IMR-90 (cell line): ENCODE results near the gene PHAF1. TPM values are rescaled to one million over a fixed set of nuclear protein-coding genes. Genes with fewer than 3 reads are reported as not detected.
A peak's percentile ranks its signal among the peaks of the same experiment; 100 is the strongest.

ENCODE experiments used
- ATAC-seq: fragments of 200-7000 bp; cut with Tn5 transposase; 2 replicates; pipeline ENCODE4 v1.9.1; 2020; ENCODE audit warnings: low read depth, mild to moderate bottlenecking, moderate library complexity
- BruUV-seq: library from RNA; stranded (reverse); fragments of 400-500 nt; replicated peaks from 2 replicates; lab custom pipeline; 2021; lab: Mats Ljungman, UMichigan
- CTCF ChIA-PET: fragments of 300-600 bp; formaldehyde crosslinking; extraction: SDS; loops from one replicate; lab custom pipeline; 2021; ENCODE audit warnings: antibody characterized with exemption; lab: Yijun Ruan, JAX
- POLR2A ChIA-PET: fragments of 300-600 bp; sonication (Branson Sonifier 250); formaldehyde crosslinking; loops from one replicate; lab custom pipeline; 2022; ENCODE audit warnings: antibody characterized with exemption; ENCODE audit not compliant: unreplicated experiment; lab: Charles Lee
- DNase-seq: peaks from one replicate; pipeline ENCODE4 v3.0.0; 2013
- H2AFZ ChIP-seq: replicated peaks from 2 replicates; pipeline ENCODE3; 2013; ENCODE audit warnings: low read length, mild to moderate bottlenecking; ENCODE audit not compliant: poor library complexity
- H2AK5ac ChIP-seq: 2 replicates; pipeline ENCODE4 v1.6.1; 2013; ENCODE audit warnings: low read depth, low read length, inconsistent platforms
- H2AK9ac ChIP-seq: replicated peaks from 2 replicates; pipeline ENCODE3; 2013; ENCODE audit warnings: mild to moderate bottlenecking, low read depth, low read length, moderate library complexity; ENCODE audit not compliant: poor library complexity
- H2BK120ac ChIP-seq: 2 replicates; pipeline ENCODE4 v1.6.1; 2013; ENCODE audit warnings: low read depth, low read length, inconsistent platforms
- H2BK15ac ChIP-seq: 3 replicates; pipeline ENCODE4 v1.6.1; 2013; ENCODE audit warnings: low read depth, low read length, inconsistent platforms
- H2BK20ac ChIP-seq: 2 replicates; pipeline ENCODE4 v1.6.1; 2013; ENCODE audit warnings: low read depth, mild to moderate bottlenecking, inconsistent platforms, low read length, moderate library complexity
- H2BK5ac ChIP-seq: 2 replicates; pipeline ENCODE4 v1.6.1; 2013; ENCODE audit warnings: mild to moderate bottlenecking, low read depth, low read length, inconsistent platforms; ENCODE audit not compliant: poor library complexity, severe bottlenecking
- H3K14ac ChIP-seq: replicated peaks from 2 replicates; pipeline ENCODE4 v1.6.1; 2013; ENCODE audit warnings: low read depth, low read length, inconsistent platforms
- H3K18ac ChIP-seq: 2 replicates; pipeline ENCODE4 v1.6.1; 2013; ENCODE audit warnings: low read depth, low read length, control low read depth
- H3K23ac ChIP-seq: 2 replicates; pipeline ENCODE4 v1.6.1; 2013; ENCODE audit warnings: low read depth, low read length, inconsistent platforms
- H3K27ac ChIP-seq: 2 replicates; pipeline ENCODE4 v1.5.1; 2013; ENCODE audit warnings: mild to moderate bottlenecking, control low read depth, low read length; ENCODE audit not compliant: insufficient read depth
- H3K27me3 ChIP-seq: 2 replicates; pipeline ENCODE4 v1.6.1; 2013; ENCODE audit warnings: low read length; ENCODE audit not compliant: control insufficient read depth, insufficient read depth
- H3K36me3 ChIP-seq: 2 replicates; pipeline ENCODE4 v1.6.1; 2013; ENCODE audit warnings: low read length, mixed read lengths; ENCODE audit not compliant: control insufficient read depth, insufficient read depth
- H3K4ac ChIP-seq: 2 replicates; pipeline ENCODE4 v1.6.1; 2013; ENCODE audit warnings: low read depth, low read length, inconsistent platforms
- H3K4me1 ChIP-seq: 2 replicates; pipeline ENCODE4 v1.6.1; 2013; ENCODE audit warnings: low read length, mixed read lengths; ENCODE audit not compliant: control insufficient read depth, insufficient read depth
- H3K4me2 ChIP-seq: 2 replicates; pipeline ENCODE4 v1.6.1; 2013; ENCODE audit warnings: low read depth, mild to moderate bottlenecking, control low read depth, low read length, moderate library complexity
- H3K4me3 ChIP-seq: 2 replicates; pipeline ENCODE4 v1.5.1; 2013; ENCODE audit warnings: low read depth, mild to moderate bottlenecking, control low read depth, low read length, moderate library complexity; ENCODE audit not compliant: insufficient read depth
- H3K56ac ChIP-seq: 2 replicates; pipeline ENCODE4 v1.6.1; 2013; ENCODE audit warnings: low read length, inconsistent platforms; ENCODE audit not compliant: insufficient read depth; ENCODE audit errors: extremely low read depth
- H3K79me1 ChIP-seq, 2 experiments: 2 replicates each; pipeline ENCODE4 v1.6.1; 2013; ENCODE audit warnings: low read length in 2 of 2, inconsistent platforms in 1 of 2, low read depth in 1 of 2
- H3K9ac ChIP-seq: 2 replicates; pipeline ENCODE4 v1.6.1; 2013; ENCODE audit warnings: low read depth, low read length, control low read depth
- H3K9me1 ChIP-seq: 2 replicates; pipeline ENCODE4 v1.6.1; 2013; ENCODE audit warnings: low read length, inconsistent platforms; ENCODE audit not compliant: insufficient read depth
- H3K9me3 ChIP-seq: 2 replicates; pipeline ENCODE4 v1.6.1; 2013; ENCODE audit warnings: low read length; ENCODE audit not compliant: control insufficient read depth, insufficient read depth
- H4K20me1 ChIP-seq: 2 replicates; pipeline ENCODE4 v1.6.1; 2013; ENCODE audit warnings: low read length, inconsistent platforms; ENCODE audit not compliant: insufficient read depth
- H4K5ac ChIP-seq: 2 replicates; pipeline ENCODE4 v1.6.1; 2013; ENCODE audit warnings: mild to moderate bottlenecking, low read depth, low read length, control low read depth
- H4K8ac ChIP-seq, 2 experiments: 2 replicates each; pipeline ENCODE4 v1.6.1; 2013; ENCODE audit warnings: low read depth in 2 of 2, low read length in 2 of 2, control low read depth in 1 of 2, inconsistent platforms in 1 of 2
- H4K91ac ChIP-seq: 2 replicates; pipeline ENCODE4 v1.6.1; 2013; ENCODE audit warnings: low read depth, low read length, inconsistent platforms; ENCODE audit not compliant: insufficient read depth
- CEBPB ChIP-seq: IDR thresholded peaks from 2 replicates; pipeline ENCODE4 v1.6.1; 2012; ENCODE audit warnings: low read depth, low read length, improper control_type of control experiment
- MAZ ChIP-seq: IDR thresholded peaks from 2 replicates; pipeline ENCODE4 v1.6.1; 2012; ENCODE audit warnings: low read depth, mild to moderate bottlenecking, low read length, improper control_type of control experiment, moderate library complexity, borderline replicate concordance
- NFE2L2 ChIP-seq: fragments of 150-350 bp; IDR thresholded peaks from 2 replicates; pipeline ENCODE4 v1.6.1; 2016; ENCODE audit warnings: low read depth, mild to moderate bottlenecking, low read length
- RAD21 ChIP-seq: IDR thresholded peaks from 2 replicates; pipeline ENCODE4 v1.6.1; 2012; ENCODE audit warnings: low read length, improper control_type of control experiment
- RCOR1 ChIP-seq: IDR thresholded peaks from 2 replicates; pipeline ENCODE4 v1.6.1; 2012; ENCODE audit warnings: mild to moderate bottlenecking, low read length, improper control_type of control experiment; ENCODE audit not compliant: insufficient replicate concordance
- WGBS, 2 experiments: methylation state at CpG; one replicate each; pipeline versions ENCODE4 v1.1.5 to v1.1.7; 2013; ENCODE audit warnings: missing lambda C conversion rate in 2 of 2; ENCODE audit not compliant: insufficient read length in 1 of 2; ENCODE audit errors: extremely low coverage in 2 of 2; 5-methylcytosine and 5-hydroxymethylcytosine counted together
- dilution Hi-C: fragments of 300-500 bp; cut with HindIII; formaldehyde crosslinking; loops from one replicate; pipeline ENCODE4 v1.14.3; 2018; ENCODE audit warnings: low sequenced_read_pairs; ENCODE audit not compliant: unreplicated experiment
- in situ Hi-C: fragments of 300-500 bp; cut with MboI; formaldehyde crosslinking; loops from 3 replicates; pipeline ENCODE4 v1.14.3; 2019; ENCODE audit warnings: low sequenced_read_pairs, inconsistent platforms, mixed read lengths
- intact Hi-C: fragments of 100-400 bp; cut with micrococcal nuclease; formaldehyde crosslinking; loops from 2 replicates; pipeline ENCODE4 v1.10.0; 2022
- polyA plus RNA-seq, 3 experiments: library from polyadenylated mRNA; depleted of rRNA; stranded (reverse); fragments of >200 nt; gene quantifications; 2 replicates each; pipeline ENCODE4 v1.2.3, GENCODE V29; 2012; ENCODE audit warnings: low replicate concordance in 1 of 3
- total RNA-seq: library from RNA; depleted of rRNA; stranded (reverse); fragments of >200 nt; gene quantifications from 2 replicates; pipeline ENCODE4 v1.2.3, GENCODE V29; 2012

PHAF1 gene
- total and polyA plus RNA-seq, 2 of the 4 experiments (the other 2 are of a cell fraction), result 14.0 to 19.8 TPM

- Histone ChIP-seq H3K56ac (no peak overlapping the region), H3K36me3 (peaks cover 3% of the 10 kb centered on the region), H3K4me2 (0 out of 2 replicates have a peak overlapping the region, but pooled peaks have one; percentile 7), H3K27ac (peak overlapping the region; percentile 35; the same call in 1 of the 2 replicates), H4K5ac (no peak overlapping the region), H3K9me3 (no peaks in the 10 kb centered on the region), H2BK15ac (no peak overlapping the region), H3K9ac (no peak overlapping the region), H3K14ac (no peak overlapping the region), H3K4me1 (peaks cover 7% of the 10 kb centered on the region; the same call in 1 of the 2 replicates), H3K4me3 (no peak overlapping the region), H4K91ac (no peak overlapping the region), H3K4ac (no peak overlapping the region), H4K8ac (no peak overlapping the region), H4K20me1 (peaks cover 3% of the 10 kb centered on the region; the same call in 1 of the 2 replicates), H3K18ac (no peak overlapping the region), H2BK20ac (no peak overlapping the region), H2AK9ac (no peak overlapping the region), H3K23ac (0 out of 2 replicates have a peak overlapping the region, but pooled peaks have one; percentile 43), H2BK120ac (no peak overlapping the region), H2AK5ac (no peak overlapping the region), H2AFZ (no peak overlapping the region), H3K79me1 (peaks cover 13 to 51% of the 10 kb centered on the region in 2 experiments), H3K9me1 (peaks cover 11% of the 10 kb centered on the region), H2BK5ac (peak overlapping the region; percentile 1), H3K27me3 (no peaks in the 10 kb centered on the region)
- DNase-seq (peak; percentile 52), ATAC-seq (peak; percentile 79)
- TF ChIP-seq NFE2L2 (no peak), CEBPB (peak; percentile 77), RAD21 (no peak), MAZ (no peak), RCOR1 (no peak)
- intact Hi-C loops (no loop called here), dilution Hi-C loops (no loop called here), in situ Hi-C loops (no loop called here)
- CTCF ChIA-PET, result no interaction called here
- no TSS peak for BruUV-seq
- WGBS, 2 experiments, result no CpG with 5 or more reads among the region's 4 CpGs
- POLR2A ChIA-PET, result no interaction called here
These were observed 25.3 kb upstream of the PHAF1 start for GRCh38 chr16:67084345-67085028.
